Neural progenitor cell (in vitro differentiated cells): ENCODE data around the gene FMC1.
"Not testable (repeated sequence)": the region's sequence is repeated elsewhere in the genome, so short reads cannot be mapped to it uniquely, and the experiment has no call there.

Experiments used
- EZH2 ChIP-seq: fragments of 200-600 bp; sonication (generic); IDR thresholded peaks from 2 replicates; pipeline ENCODE4 v1.6.1; 2017; ENCODE audit warnings: antibody characterized with exemption, mild to moderate bottlenecking, moderate library complexity
- EZH2phosphoT487 ChIP-seq: fragments of 200-600 bp; sonication (generic); IDR thresholded peaks from 2 replicates; pipeline ENCODE4 v1.6.1; 2017; ENCODE audit warnings: antibody characterized with exemption
- TF ChIP-seq, protein P1 (sequence below): fragments of 200-600 bp; sonication (generic); IDR thresholded peaks from 2 replicates; pipeline ENCODE4 v1.5.1; 2017; ENCODE audit warnings: antibody characterized with exemption, mild to moderate bottlenecking

DNA sequence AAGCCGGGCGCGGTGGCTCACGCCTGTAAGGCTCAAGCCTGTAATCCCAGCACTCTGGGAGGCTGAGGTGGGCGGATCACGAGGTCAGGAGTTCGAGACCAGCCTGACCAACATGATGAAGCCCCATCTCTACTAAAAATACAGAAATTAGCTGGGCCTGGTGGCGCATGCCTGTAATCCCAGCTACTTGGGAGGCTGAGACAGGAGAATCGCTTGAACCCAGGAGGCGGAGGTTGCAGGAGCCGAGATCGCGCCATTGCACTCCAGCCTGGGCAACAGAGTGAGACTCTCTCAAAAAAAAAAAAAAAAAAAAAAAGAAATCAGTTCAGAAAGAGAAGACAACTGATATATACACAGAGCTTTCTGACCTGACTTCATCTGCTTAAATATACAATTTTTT is 7.7 kb upstream of the FMC1 start:
- TF ChIP-seq, protein P1, sequence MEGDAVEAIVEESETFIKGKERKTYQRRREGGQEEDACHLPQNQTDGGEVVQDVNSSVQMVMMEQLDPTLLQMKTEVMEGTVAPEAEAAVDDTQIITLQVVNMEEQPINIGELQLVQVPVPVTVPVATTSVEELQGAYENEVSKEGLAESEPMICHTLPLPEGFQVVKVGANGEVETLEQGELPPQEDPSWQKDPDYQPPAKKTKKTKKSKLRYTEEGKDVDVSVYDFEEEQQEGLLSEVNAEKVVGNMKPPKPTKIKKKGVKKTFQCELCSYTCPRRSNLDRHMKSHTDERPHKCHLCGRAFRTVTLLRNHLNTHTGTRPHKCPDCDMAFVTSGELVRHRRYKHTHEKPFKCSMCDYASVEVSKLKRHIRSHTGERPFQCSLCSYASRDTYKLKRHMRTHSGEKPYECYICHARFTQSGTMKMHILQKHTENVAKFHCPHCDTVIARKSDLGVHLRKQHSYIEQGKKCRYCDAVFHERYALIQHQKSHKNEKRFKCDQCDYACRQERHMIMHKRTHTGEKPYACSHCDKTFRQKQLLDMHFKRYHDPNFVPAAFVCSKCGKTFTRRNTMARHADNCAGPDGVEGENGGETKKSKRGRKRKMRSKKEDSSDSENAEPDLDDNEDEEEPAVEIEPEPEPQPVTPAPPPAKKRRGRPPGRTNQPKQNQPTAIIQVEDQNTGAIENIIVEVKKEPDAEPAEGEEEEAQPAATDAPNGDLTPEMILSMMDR = not testable (repeated sequence)
- TF ChIP-seq EZH2, EZH2phosphoT487: not testable (repeated sequence)
